Upper lobe of left lung (tissue), 6 donors: ENCODE results near the gene KPNA3. TPM values are rescaled to one million over a fixed set of nuclear protein-coding genes. Genes with fewer than 3 reads are reported as not detected.
A peak's percentile ranks its signal among the peaks of the same experiment; 100 is the strongest.

Experiments
- ATAC-seq, 2 donors: fragments of 200-7000 bp; cut with Tn5 transposase; one replicate each; pipeline ENCODE4 v1.9.1; 2022; ENCODE audit warnings: mild to moderate bottlenecking in 2 of 2, moderate library complexity in 2 of 2; ENCODE audit not compliant: low FRiP score in 2 of 2
- DNase-seq, 2 donors: peaks; one replicate each; pipeline ENCODE4 v3.0.0-alpha.2; 2019 to 2020
- H3K27ac ChIP-seq, 4 donors: fragments of 200-600 bp; sonication (generic); one replicate each; pipeline ENCODE4 v1.5.1; 2016 to 2019
- H3K27me3 ChIP-seq, 4 donors: fragments of 200-600 bp; sonication (generic); one replicate each; pipeline ENCODE4 v1.5.1; 2017 to 2019
- H3K36me3 ChIP-seq, 4 donors: fragments of 200-600 bp; sonication (generic); one replicate each; pipeline ENCODE4 v1.5.1; 2016 to 2019
- H3K4me1 ChIP-seq, 4 donors: fragments of 200-600 bp; sonication (generic); one replicate each; pipeline ENCODE4 v1.5.1; 2018 to 2019
- H3K4me3 ChIP-seq, 4 donors: fragments of 200-600 bp; sonication (generic); one replicate each; pipeline ENCODE4 v1.5.1; 2017 to 2019; ENCODE audit warnings: mild to moderate bottlenecking in 2 of 4, moderate library complexity in 1 of 4
- H3K9me3 ChIP-seq, 4 donors: fragments of 200-600 bp; sonication (generic); one replicate each; pipeline ENCODE4 v1.5.1; 2018 to 2019
- CTCF ChIP-seq, 6 experiments: fragments of 450-650 bp in 4 of 6; fragments of 200-600 bp in 2 of 6; sonication (generic) in 2 of 6; IDR thresholded peaks; one replicate each; pipeline ENCODE4 v1.5.1; 2016 to 2019; ENCODE audit warnings: antibody characterized with exemption in 6 of 6
- EP300 ChIP-seq, 4 donors: sonication (generic); formaldehyde crosslinking; IDR thresholded peaks; one replicate each; pipeline ENCODE4 v1.5.1; 2017; ENCODE audit warnings: antibody characterized with exemption in 4 of 4, control low read depth in 2 of 4
- POLR2A ChIP-seq, 4 donors: fragments of 450-650 bp; IDR thresholded peaks; one replicate each; pipeline ENCODE4 v1.5.1; 2016 to 2017; ENCODE audit warnings: antibody characterized with exemption in 4 of 4, mild to moderate bottlenecking in 2 of 4
- POLR2AphosphoS5 ChIP-seq, 2 donors: sonication (generic); formaldehyde crosslinking; IDR thresholded peaks; one replicate each; pipeline ENCODE4 v1.5.1; 2017; ENCODE audit warnings: antibody characterized with exemption in 2 of 2
- WGBS, 2 donors: methylation state at CpG; one replicate each; pipeline ENCODE4 v1.1.5; 2017 to 2018; 5-methylcytosine and 5-hydroxymethylcytosine counted together
- total RNA-seq, 6 donors: library from RNA; depleted of rRNA in 4 of 6; stranded (reverse); fragments of >200 nt in 4 of 6; gene quantifications; one replicate each; pipeline versions ENCODE4 v1.1.0 to v1.2.1, GENCODE V29; 2016 to 2021
- donor health status: DM: no; HTN: no; CAD: no; lungs with moderate emphysema.
- donor health status: DM: no; HTN: yes; CAD: no; lungs with severe emphysema.

Gene KPNA3
- total RNA-seq, 6 donors from 2014 or later, result 14.2 to 51.3 (median 29.1) TPM

- DNase-seq, result no peak
- WGBS, 2 donors, result 64 to 71% methylated on average over 5 of the region's 5 CpGs
- no peaks in the 10 kb centered on the region for H3K36me3 ChIP-seq
These were observed 9.9 kb upstream of the KPNA3 start for GRCh38 chr13:49802426-49802825.

DNA sequence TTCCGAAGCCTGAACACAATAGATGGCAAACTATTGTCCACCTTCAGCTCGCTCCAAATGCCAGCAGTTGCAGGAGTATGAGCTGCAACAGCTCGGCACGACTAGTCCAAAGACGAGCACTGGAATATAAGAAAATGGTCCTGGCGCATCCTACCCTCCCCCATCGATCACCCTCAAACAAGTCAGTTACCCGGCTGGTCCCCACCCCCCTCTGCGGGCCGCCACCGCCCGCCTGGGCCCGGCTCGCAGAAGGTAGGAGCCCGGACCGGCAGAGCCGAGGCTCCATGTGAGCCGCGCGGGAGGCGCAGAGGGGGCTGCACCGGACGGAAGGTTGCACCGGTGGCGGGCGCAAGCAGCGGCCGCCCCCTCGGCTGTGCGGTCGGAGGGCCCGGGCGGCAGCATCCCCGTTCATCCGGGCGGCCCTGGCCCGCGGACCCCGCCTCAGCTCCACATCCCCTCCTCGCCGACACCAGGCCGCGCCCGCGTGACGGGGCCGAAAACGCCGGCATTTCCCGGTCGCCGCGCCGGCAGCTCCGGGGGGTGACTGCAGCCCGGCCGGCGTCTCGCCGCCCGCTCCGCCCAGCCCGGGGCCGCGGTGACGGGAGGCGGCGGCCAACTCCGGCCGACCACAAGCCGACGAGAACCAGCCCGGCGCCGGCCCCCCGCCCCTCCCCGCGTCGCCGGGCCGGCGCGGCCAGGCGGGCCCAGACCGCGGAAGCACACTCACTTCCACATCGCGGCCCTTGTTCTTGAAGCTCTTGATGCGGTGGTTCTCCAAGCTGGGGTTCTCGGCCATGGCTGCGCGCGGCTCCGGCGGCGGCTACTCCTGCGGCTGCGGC, 552 bp downstream of the KPNA3 start:
- Histone ChIP-seq H3K4me1 (peaks cover 13 to 32% (median 25%) of the 10 kb centered on the region in 4 donors), H3K27ac (peak overlapping the region; percentile 94 to 98 (median 96)), H3K9me3 (no peaks in the 10 kb centered on the region), H3K4me3 (peak overlapping the region; percentile 83 to 99 (median 98)), H3K36me3 (no peaks in the 10 kb centered on the region), H3K27me3 (no peaks in the 10 kb centered on the region)
- ATAC-seq (peak in 1 of 2 donors; percentile 74), DNase-seq (peak; percentile 49 to 93)
- WGBS, 2 donors, result 0% methylated on average over 4 to 8 of the region's 98 CpGs
- TF ChIP-seq CTCF (IDR thresholded peaks at IDR 0.05) (no peak), POLR2A (IDR thresholded peaks at IDR 0.05) (no peak), POLR2AphosphoS5 (IDR thresholded peaks at IDR 0.05) (no peak), EP300 (IDR thresholded peaks at IDR 0.05) (no peak)

More at GRCh38 chr13:49802426-49802825, 9.9 kb upstream of the KPNA3 start:
- TF ChIP-seq EP300 (IDR thresholded peaks at IDR 0.05), result no peak
- TF ChIP-seq POLR2A (IDR thresholded peaks at IDR 0.05), result no peak
- no peak for TF ChIP-seq CTCF (IDR thresholded peaks at IDR 0.05)
- no peak for TF ChIP-seq POLR2AphosphoS5 (IDR thresholded peaks at IDR 0.05)
- H3K4me1 ChIP-seq, result no peaks in the 10 kb centered on the region
- H3K27ac ChIP-seq, result no peak overlapping the region
- H3K4me3 ChIP-seq, result no peak overlapping the region
- H3K9me3 ChIP-seq, result no peaks in the 10 kb centered on the region
- no peaks in the 10 kb centered on the region for H3K27me3 ChIP-seq
- ATAC-seq, result no peak

DNA sequence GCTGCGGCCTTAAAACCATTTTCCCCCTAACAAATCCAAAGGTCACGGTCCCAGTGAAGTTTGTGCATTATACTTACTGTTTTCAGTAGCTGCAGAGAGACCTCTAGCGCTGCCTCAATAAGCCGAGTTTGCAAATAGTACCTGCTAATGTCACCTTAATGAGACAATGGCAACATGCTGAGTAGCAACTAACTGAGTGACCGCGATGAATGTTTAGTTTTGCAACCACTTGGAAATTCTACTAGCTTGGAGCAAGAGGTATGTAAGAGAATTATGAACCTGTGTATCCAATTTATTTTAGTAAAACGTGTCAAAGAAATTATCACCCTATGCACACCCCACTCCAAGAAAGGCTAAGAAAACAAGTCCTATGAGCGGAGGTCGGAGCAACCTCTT, 1.2 kb downstream of the KPNA3 start:
- ATAC-seq (no peak), DNase-seq (peak in 1 of 2 donors; percentile 54)
- peak overlapping the region; percentile 94 to 98 (median 96) for H3K27ac ChIP-seq
- peak overlapping the region; percentile 83 to 99 (median 98) for H3K4me3 ChIP-seq
- peaks cover 16 to 32% (median 25%) of the 10 kb centered on the region in 4 donors for H3K4me1 ChIP-seq
- 4 to 6% methylated on average over 9 of the region's 9 CpGs for WGBS, 2 donors
- H3K27me3 ChIP-seq, result no peaks in the 10 kb centered on the region
- no peaks in the 10 kb centered on the region for H3K36me3 ChIP-seq
- TF ChIP-seq POLR2A (IDR thresholded peaks at IDR 0.05) (no peak), CTCF (IDR thresholded peaks at IDR 0.05) (peak in 1 of 6 experiments; percentile 8)
- no peaks in the 10 kb centered on the region for H3K9me3 ChIP-seq

DNA sequence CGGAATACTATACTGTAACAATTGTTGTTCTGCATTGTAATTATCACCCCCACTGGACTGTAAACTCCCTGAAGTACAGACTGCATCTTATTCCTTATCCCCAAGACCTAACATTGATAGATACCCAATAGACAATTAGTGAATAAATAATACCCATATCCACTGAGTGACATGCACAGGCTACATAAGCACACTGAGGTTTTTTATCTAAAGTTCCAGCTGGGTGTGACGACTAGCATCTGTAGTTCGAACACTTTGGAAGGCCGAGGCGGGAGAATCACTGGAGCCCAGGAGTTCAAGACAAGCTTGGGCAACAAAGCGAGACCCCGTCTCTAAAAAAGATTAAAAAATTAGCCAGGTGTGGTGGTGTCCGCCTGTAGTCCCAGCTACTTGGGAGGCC, 2.5 kb downstream of the KPNA3 start:
- ATAC-seq, result no peak
- Histone ChIP-seq H3K4me1 (peaks cover 16 to 32% (median 25%) of the 10 kb centered on the region in 4 donors), H3K4me3 (no peak overlapping the region), H3K9me3 (no peaks in the 10 kb centered on the region), H3K27me3 (no peaks in the 10 kb centered on the region), H3K36me3 (no peaks in the 10 kb centered on the region), H3K27ac (no peak overlapping the region)
- no peak for DNase-seq
- TF ChIP-seq EP300 (IDR thresholded peaks at IDR 0.05) (no peak), CTCF (IDR thresholded peaks at IDR 0.05) (no peak), POLR2AphosphoS5 (IDR thresholded peaks at IDR 0.05) (no peak), POLR2A (IDR thresholded peaks at IDR 0.05) (no peak)
- 97 to 99% methylated on average over 8 of the region's 8 CpGs for WGBS, 2 donors
